Measurements from ENCODE around the gene EXOC6B.

DNA sequence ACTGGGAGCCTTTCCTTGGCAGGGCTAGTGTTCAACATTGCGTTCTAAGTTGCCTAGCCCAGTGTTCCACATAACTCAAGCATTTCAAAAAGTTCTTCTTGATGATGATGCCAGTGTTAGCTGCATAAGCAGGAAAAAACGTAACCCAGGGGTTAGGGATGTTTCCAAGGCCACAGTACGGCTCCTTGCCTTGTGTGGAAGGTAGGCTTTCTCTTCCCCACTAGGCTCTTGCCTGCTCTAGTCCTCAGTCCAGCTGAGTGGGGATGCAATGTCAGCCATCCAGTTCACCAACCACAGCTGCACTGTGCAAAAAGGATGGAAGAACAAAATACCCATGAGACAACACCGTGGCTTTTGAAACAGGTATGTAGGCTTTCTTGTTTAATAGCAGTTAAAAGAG is 650.2 kb downstream of the EXOC6B start:
- TF ChIP-seq, protein P1, sequence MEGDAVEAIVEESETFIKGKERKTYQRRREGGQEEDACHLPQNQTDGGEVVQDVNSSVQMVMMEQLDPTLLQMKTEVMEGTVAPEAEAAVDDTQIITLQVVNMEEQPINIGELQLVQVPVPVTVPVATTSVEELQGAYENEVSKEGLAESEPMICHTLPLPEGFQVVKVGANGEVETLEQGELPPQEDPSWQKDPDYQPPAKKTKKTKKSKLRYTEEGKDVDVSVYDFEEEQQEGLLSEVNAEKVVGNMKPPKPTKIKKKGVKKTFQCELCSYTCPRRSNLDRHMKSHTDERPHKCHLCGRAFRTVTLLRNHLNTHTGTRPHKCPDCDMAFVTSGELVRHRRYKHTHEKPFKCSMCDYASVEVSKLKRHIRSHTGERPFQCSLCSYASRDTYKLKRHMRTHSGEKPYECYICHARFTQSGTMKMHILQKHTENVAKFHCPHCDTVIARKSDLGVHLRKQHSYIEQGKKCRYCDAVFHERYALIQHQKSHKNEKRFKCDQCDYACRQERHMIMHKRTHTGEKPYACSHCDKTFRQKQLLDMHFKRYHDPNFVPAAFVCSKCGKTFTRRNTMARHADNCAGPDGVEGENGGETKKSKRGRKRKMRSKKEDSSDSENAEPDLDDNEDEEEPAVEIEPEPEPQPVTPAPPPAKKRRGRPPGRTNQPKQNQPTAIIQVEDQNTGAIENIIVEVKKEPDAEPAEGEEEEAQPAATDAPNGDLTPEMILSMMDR (IDR thresholded peaks at IDR 0.05; ENCODE audit: low read depth, low read length): no peak
- no peak for TF ChIP-seq EZH2phosphoT487 (IDR thresholded peaks at IDR 0.05; ENCODE audit: low read depth)
